T-helper 2 cell treated with Interferon-gamma antibody and Interleukin-4, amounts not matched to agents 5 μg/mL and 100 μg/mL, for 36 hours (primary cell): ENCODE measurements around the gene ZNF783.

Experiments
- DNase-seq: peaks from one replicate; pipeline ENCODE4 v3.0.0; 2021; ENCODE audit warnings: low spot score
- H3K27ac Mint-ChIP-seq: one replicate; pipeline ENCODE4 v1.8.0; 2021; ENCODE audit warnings: mild to moderate bottlenecking, mixed read lengths
- H3K27me3 Mint-ChIP-seq: one replicate; pipeline ENCODE4 v1.8.0; 2021; ENCODE audit warnings: low read depth, mixed read lengths
- H3K36me3 Mint-ChIP-seq: one replicate; pipeline ENCODE4 v1.8.0; 2021; ENCODE audit warnings: low read depth, mixed read lengths
- H3K4me1 Mint-ChIP-seq: one replicate; pipeline ENCODE4 v1.8.0; 2021; ENCODE audit warnings: low read depth, mixed read lengths
- H3K4me3 Mint-ChIP-seq: one replicate; pipeline ENCODE4 v1.8.0; 2022; ENCODE audit warnings: mild to moderate bottlenecking, moderate library complexity, mixed read lengths
- H3K9me3 Mint-ChIP-seq: one replicate; pipeline ENCODE4 v1.8.0; 2021; ENCODE audit warnings: mixed read lengths

The ZNF783 gene

GRCh38 chr7:149280661-149281507 is 18.9 kb downstream of the ZNF783 start:
- no peaks in the 10 kb centered on the region for H3K9me3 Mint-ChIP-seq
- H3K36me3 Mint-ChIP-seq, result peaks cover 35% of the 10 kb centered on the region
- H3K27me3 Mint-ChIP-seq, result peaks cover 3% of the 10 kb centered on the region
- H3K4me1 Mint-ChIP-seq, result peaks cover 12% of the 10 kb centered on the region
- no peak for DNase-seq
- H3K4me3 Mint-ChIP-seq, result no peak overlapping the region
- H3K27ac Mint-ChIP-seq, result no peak overlapping the region

DNA sequence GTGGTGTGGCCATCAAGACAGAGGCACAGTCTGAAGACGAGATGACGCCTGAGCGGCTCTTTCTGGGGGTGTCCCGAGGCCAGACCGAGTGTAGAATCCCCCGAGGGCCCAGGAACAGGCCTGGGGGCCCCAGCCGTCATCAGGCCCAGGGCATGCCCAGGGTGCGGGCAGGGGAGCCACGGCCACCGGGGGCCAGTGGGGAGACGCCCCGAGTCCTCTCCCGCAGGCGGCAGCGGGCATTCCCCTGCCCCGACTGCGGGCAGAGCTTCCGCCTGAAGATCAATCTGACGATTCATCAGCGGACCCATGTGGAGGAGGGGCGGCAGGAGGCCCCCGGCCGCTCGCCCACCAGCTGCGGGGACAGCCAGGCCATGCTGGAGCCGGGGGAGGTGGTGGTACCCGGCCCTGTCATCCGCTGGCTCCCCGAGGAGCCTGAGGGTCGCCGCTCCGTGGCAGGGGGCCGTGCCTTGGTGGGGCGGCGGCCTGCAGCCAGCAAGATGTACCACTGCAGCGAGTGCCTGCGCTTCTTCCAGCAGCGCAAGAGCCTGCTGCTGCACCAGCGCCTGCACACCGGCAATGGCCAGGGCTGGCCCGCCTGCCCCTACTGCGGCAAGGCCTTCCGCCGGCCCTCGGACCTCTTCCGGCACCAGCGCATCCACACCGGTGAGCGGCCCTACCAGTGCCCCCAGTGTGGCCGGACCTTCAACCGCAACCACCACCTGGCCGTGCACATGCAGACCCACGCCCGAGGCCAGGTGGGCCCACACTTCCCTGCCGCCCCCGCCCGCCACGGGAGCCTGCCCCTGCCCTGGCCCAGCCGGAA is 19.7 kb downstream of the ZNF783 start:
- H3K27ac Mint-ChIP-seq, result no peak overlapping the region
- DNase-seq, result no peak
- peaks cover 18% of the 10 kb centered on the region for H3K4me1 Mint-ChIP-seq
- no peaks in the 10 kb centered on the region for H3K9me3 Mint-ChIP-seq
- no peak overlapping the region for H3K4me3 Mint-ChIP-seq
- H3K36me3 Mint-ChIP-seq, result peaks cover 30% of the 10 kb centered on the region
- peaks cover 3% of the 10 kb centered on the region for H3K27me3 Mint-ChIP-seq

DNA sequence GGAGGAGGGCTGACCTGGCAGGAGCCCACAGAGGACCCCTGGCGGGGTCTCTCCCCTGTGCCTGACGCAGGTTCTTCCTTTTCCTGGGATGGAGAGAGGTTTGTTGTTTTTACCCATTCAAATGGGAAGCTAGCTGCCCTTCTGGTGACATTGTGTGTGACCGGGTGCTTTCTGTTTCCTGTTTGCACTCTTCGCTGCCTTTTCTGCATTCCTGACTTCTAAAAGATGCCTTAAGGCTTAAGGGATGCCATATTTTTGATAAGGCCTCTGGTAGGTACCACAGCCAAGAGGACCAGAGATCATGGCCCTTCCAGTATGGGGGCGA is 20.3 kb downstream of the ZNF783 start:
- no peaks in the 10 kb centered on the region for H3K9me3 Mint-ChIP-seq
- H3K4me1 Mint-ChIP-seq, result peaks cover 24% of the 10 kb centered on the region
- H3K36me3 Mint-ChIP-seq, result peaks cover 27% of the 10 kb centered on the region
- H3K27ac Mint-ChIP-seq, result peak overlapping the region; percentile 21
- no peak overlapping the region for H3K4me3 Mint-ChIP-seq
- DNase-seq, result no peak
- H3K27me3 Mint-ChIP-seq, result peaks cover 3% of the 10 kb centered on the region

GRCh38 chr7:149283321-149283720 is 21.3 kb downstream of the ZNF783 start:
- no peak overlapping the region for H3K4me3 Mint-ChIP-seq
- H3K27me3 Mint-ChIP-seq, result peaks cover 3% of the 10 kb centered on the region
- H3K4me1 Mint-ChIP-seq, result peaks cover 24% of the 10 kb centered on the region
- no peak for DNase-seq
- H3K36me3 Mint-ChIP-seq, result peaks cover 21% of the 10 kb centered on the region
- no peak overlapping the region for H3K27ac Mint-ChIP-seq
- no peaks in the 10 kb centered on the region for H3K9me3 Mint-ChIP-seq

DNA sequence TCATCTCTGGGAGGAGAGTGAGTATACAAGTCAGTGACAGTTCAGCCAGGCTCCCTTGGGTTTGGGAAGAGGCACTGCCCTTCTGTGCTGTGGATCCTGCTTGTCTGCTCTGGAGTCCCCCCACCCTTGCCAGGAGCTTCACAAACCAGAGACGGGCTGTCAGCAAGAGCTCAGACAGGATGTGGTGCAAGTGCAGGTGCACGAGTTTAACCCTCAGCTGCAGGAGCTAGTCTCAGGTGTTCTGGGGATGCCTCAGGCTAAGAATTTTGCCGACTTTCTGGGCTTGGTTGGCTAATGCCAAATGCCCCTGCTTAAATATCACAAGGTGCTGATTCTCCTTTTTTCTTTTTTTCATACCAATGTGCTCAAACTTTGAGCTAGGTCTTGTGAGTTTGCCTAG is 22.3 kb downstream of the ZNF783 start:
- peak overlapping the region; percentile 89 for H3K4me3 Mint-ChIP-seq
- no peaks in the 10 kb centered on the region for H3K9me3 Mint-ChIP-seq
- DNase-seq, result no peak
- peak overlapping the region; percentile 34 for H3K27ac Mint-ChIP-seq
- peaks cover 3% of the 10 kb centered on the region for H3K27me3 Mint-ChIP-seq
- peaks cover 24% of the 10 kb centered on the region for H3K4me1 Mint-ChIP-seq
- peaks cover 12% of the 10 kb centered on the region for H3K36me3 Mint-ChIP-seq

GRCh38 chr7:149284850-149285585 is 23.0 kb downstream of the ZNF783 start:
- H3K4me1 Mint-ChIP-seq, result peaks cover 24% of the 10 kb centered on the region
- peaks cover 10% of the 10 kb centered on the region for H3K36me3 Mint-ChIP-seq
- H3K9me3 Mint-ChIP-seq, result no peaks in the 10 kb centered on the region
- H3K27me3 Mint-ChIP-seq, result peaks cover 3% of the 10 kb centered on the region
- H3K27ac Mint-ChIP-seq, result peak overlapping the region; percentile 69
- peak; percentile 98 for DNase-seq
- H3K4me3 Mint-ChIP-seq, result peak overlapping the region; percentile 89

- Mint-ChIP-seq H3K36me3 (peaks cover 10% of the 10 kb centered on the region), H3K4me1 (peaks cover 24% of the 10 kb centered on the region), H3K9me3 (no peaks in the 10 kb centered on the region), H3K4me3 (peak overlapping the region; percentile 89), H3K27ac (peak overlapping the region; percentile 86), H3K27me3 (peaks cover 3% of the 10 kb centered on the region)
- no peak for DNase-seq
Observed at GRCh38 chr7:149285603-149286002, 23.6 kb downstream of the ZNF783 start.

DNA sequence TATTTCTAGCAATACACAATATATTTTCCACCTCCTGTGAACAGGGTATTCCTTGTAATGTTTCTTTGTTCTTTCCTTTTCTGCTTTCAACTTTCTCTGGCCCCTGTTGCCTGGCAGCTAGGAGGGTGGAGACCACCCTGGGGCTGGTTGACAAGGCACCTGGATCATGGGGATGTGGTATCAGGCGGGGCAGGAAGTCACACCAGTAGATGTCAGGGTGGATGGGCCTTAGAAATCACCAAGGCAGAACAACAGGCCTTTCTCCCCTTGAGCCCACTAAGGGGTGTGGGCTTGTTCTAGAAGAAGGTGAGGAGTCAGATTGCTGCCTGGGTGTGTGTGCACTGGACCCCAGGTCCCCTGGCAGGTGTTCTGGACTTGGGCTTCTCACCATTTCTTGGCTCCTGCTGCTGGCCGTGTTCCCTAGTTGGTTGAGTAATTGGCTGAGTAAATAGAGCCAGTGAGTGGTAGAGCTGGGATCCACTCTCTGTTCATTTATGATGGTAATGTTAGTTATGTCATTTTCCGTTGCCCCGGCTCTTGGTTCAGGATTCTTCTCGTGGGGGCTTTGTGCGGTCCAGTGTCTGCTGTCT is 24.9 kb downstream of the ZNF783 start:
- Mint-ChIP-seq H3K27ac (no peak overlapping the region), H3K27me3 (peaks cover 3% of the 10 kb centered on the region), H3K9me3 (no peaks in the 10 kb centered on the region), H3K4me1 (peaks cover 27% of the 10 kb centered on the region), H3K4me3 (peak overlapping the region; percentile 59), H3K36me3 (peaks cover 8% of the 10 kb centered on the region)
- DNase-seq, result no peak

- Mint-ChIP-seq H3K27me3 (peaks cover 3% of the 10 kb centered on the region), H3K4me3 (no peak overlapping the region)
Observed at GRCh38 chr7:149287622-149288021, 25.6 kb downstream of the ZNF783 start.

GRCh38 chr7:149289262-149289661 is 27.3 kb downstream of the ZNF783 start:
- Mint-ChIP-seq H3K36me3 (peaks cover under 1% of the 10 kb centered on the region), H3K27ac (no peak overlapping the region), H3K4me3 (no peak overlapping the region), H3K4me1 (peaks cover 25% of the 10 kb centered on the region), H3K27me3 (peaks cover 3% of the 10 kb centered on the region), H3K9me3 (no peaks in the 10 kb centered on the region)
- no peak for DNase-seq

More at GRCh38 chr7:149287622-149288021, 25.6 kb downstream of the ZNF783 start:
- Mint-ChIP-seq H3K9me3 (no peaks in the 10 kb centered on the region), H3K4me1 (peaks cover 27% of the 10 kb centered on the region), H3K27ac (peak overlapping the region; percentile 12), H3K36me3 (peaks cover 4% of the 10 kb centered on the region)
- DNase-seq, result no peak

DNA sequence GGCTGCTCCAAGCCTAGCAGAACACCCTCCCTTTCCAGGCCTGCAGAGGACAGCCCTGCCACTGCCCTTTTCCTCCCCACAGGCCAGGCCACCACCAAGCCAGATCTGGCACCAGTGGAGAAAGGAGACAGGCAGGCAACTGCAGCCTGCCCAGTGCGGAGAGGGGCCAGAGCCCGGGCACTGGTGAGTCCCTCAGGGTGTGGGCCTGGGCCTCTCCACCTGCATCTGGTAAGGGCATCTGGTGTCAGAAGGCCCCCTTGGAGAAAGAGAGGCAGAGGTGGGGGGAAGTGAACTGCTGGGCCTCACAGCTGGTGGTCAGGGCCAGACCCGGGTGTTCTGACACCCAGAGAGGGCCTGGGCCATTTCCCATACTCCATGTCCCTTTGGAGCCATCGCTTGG is 27.9 kb downstream of the ZNF783 start:
- Mint-ChIP-seq H3K9me3 (no peaks in the 10 kb centered on the region), H3K27me3 (peaks cover 3% of the 10 kb centered on the region), H3K36me3 (no peaks in the 10 kb centered on the region), H3K4me1 (peaks cover 20% of the 10 kb centered on the region), H3K4me3 (no peak overlapping the region), H3K27ac (no peak overlapping the region)
- DNase-seq, result no peak

DNA sequence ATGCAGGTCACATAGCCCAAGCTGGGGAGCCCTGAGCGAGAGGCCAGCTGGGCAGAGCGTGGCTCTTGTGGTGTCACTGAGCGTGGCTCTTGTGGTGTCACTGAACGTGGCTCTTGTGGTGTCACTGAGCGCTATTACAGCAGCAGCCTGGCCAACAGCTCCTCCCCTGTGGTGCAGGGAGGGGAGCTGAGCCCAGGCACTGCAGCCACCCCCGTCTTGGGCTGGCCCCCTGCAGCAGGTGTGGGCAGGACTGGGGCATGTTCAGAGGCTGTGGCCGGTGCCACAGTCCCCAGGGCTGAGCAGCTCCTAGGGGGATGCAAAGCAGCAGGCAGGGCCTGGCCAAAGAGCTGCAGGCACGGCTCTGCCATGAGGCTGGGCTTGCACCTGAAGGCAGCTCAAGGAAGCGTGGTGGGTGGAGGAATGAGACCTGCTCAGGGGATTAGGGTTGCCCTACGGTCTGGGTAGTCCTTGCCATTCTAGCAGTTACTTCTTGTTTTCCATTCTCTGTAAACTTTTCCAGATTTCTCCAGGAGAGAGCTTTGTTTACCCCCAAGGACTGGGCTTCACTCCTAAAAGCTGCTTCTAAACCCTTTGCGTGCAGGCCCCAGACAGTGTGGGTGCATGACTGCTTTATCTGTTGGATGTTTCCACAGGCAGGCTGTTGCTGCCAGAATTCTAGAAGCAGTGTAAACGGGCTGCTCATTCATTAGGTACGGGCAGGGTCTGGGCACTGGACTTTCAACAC is 29.2 kb downstream of the ZNF783 start:
- Mint-ChIP-seq H3K27me3 (no peaks in the 10 kb centered on the region), H3K27ac (no peak overlapping the region), H3K4me3 (no peak overlapping the region), H3K9me3 (no peaks in the 10 kb centered on the region), H3K36me3 (no peaks in the 10 kb centered on the region), H3K4me1 (peaks cover 12% of the 10 kb centered on the region)
- DNase-seq, result no peak
